H1 (cell line): ENCODE measurements around the gene SCAPER. TPM values are rescaled to one million over a fixed set of nuclear protein-coding genes. Genes with fewer than 3 reads are reported as not detected.

Experiments
- CTCF ChIA-PET: fragments of 300-600 bp; sonication (Branson Sonifier 250); formaldehyde crosslinking; loops from one replicate; lab custom pipeline; 2021; ENCODE audit not compliant: partially characterized antibody; lab: Charles Lee
- POLR2A ChIA-PET: fragments of 300-600 bp; sonication (Branson Sonifier 250); formaldehyde crosslinking; loops from one replicate; lab custom pipeline; 2021; ENCODE audit warnings: inconsistent platforms; ENCODE audit not compliant: partially characterized antibody; lab: Charles Lee
- DNase-seq, 2 experiments: peaks; one replicate each; pipeline versions ENCODE4 v3.0.0 to v3.0.0-alpha.2; 2010 to 2022; ENCODE audit warnings: low spot score in 2 of 2, low read depth in 1 of 2, mixed read lengths in 1 of 2
- FAIRE-seq: peaks from 2 replicates; lab custom pipeline; 2011; peaks lifted over from hg19 to GRCh38; lab: Jason Lieb, UNC
- H2AFZ ChIP-seq: 2 replicates; pipeline ENCODE4 v1.8.1; 2012; ENCODE audit warnings: low read length, inconsistent platforms
- H2AK5ac ChIP-seq: 2 replicates; pipeline ENCODE4 v1.6.1; 2013; ENCODE audit warnings: low read depth, low read length
- H2BK120ac ChIP-seq: replicated peaks from 2 replicates; pipeline ENCODE3; 2013; ENCODE audit warnings: low read depth, low read length, inconsistent platforms
- H2BK12ac ChIP-seq: 2 replicates; pipeline ENCODE4 v1.6.1; 2013; ENCODE audit warnings: low read depth, low read length
- H2BK15ac ChIP-seq: 2 replicates; pipeline ENCODE4 v1.6.1; 2013; ENCODE audit warnings: low read length
- H2BK20ac ChIP-seq: 2 replicates; pipeline ENCODE4 v1.6.1; 2013; ENCODE audit warnings: low read length
- H2BK5ac ChIP-seq: 2 replicates; pipeline ENCODE4 v1.6.1; 2013; ENCODE audit warnings: low read depth, low read length
- H3K14ac ChIP-seq: 2 replicates; pipeline ENCODE4 v1.6.1; 2013; ENCODE audit warnings: inconsistent platforms; ENCODE audit not compliant: insufficient read length
- H3K18ac ChIP-seq: 2 replicates; pipeline ENCODE4 v1.6.1; 2013; ENCODE audit warnings: low read length; ENCODE audit errors: extremely low read depth
- H3K23ac ChIP-seq: 2 replicates; pipeline ENCODE4 v1.6.1; 2013; ENCODE audit warnings: inconsistent platforms; ENCODE audit not compliant: insufficient read length
- H3K23me2 ChIP-seq: 2 replicates; pipeline ENCODE4 v1.6.1; 2013; ENCODE audit warnings: low read depth, low read length
- H3K27ac ChIP-seq: 2 replicates; pipeline ENCODE4 v1.6.1; 2011; ENCODE audit warnings: low read depth, low read length, inconsistent platforms
- H3K27me3 ChIP-seq, 4 experiments: replicated peaks in 1 of 4; 1 replicate in 1 of 4; 2 replicates in 3 of 4; pipeline versions ENCODE4 v1.6.1 to v1.8.1; 2011 to 2013; ENCODE audit warnings: low read length in 3 of 4, mild to moderate bottlenecking in 3 of 4, inconsistent platforms in 2 of 4, mixed read lengths in 2 of 4, moderate library complexity in 1 of 4; ENCODE audit not compliant: control insufficient read depth in 3 of 4, insufficient read depth in 3 of 4; ENCODE audit errors: extremely low read depth in 1 of 4
- H3K36me3 ChIP-seq, 4 experiments: 2 replicates each; pipeline versions ENCODE4 v1.6.1 to v1.8.1; 2011 to 2013; ENCODE audit warnings: mild to moderate bottlenecking in 4 of 4, low read length in 3 of 4, moderate library complexity in 2 of 4, control low read depth in 1 of 4, inconsistent platforms in 1 of 4; ENCODE audit not compliant: insufficient read depth in 4 of 4, control insufficient read depth in 2 of 4
- H3K4ac ChIP-seq: replicated peaks from 2 replicates; pipeline ENCODE3; 2013; ENCODE audit warnings: low read length, low read depth, mixed read lengths, inconsistent platforms; ENCODE audit not compliant: insufficient read length
- H3K4me1 ChIP-seq, 4 experiments: replicated peaks in 1 of 4; 1 replicate in 1 of 4; 2 replicates in 3 of 4; pipeline versions ENCODE4 v1.6.1 to v1.8.1; 2011 to 2013; ENCODE audit warnings: low read length in 3 of 4, inconsistent platforms in 2 of 4, mixed read lengths in 1 of 4; ENCODE audit not compliant: insufficient read depth in 4 of 4, control insufficient read depth in 3 of 4
- H3K4me2 ChIP-seq, 2 experiments: 2 replicates each; pipeline versions ENCODE4 v1.6.1 to v1.8.1; 2011 to 2013; ENCODE audit warnings: low read depth in 2 of 2, low read length in 2 of 2, control low read depth in 1 of 2, inconsistent platforms in 1 of 2, mild to moderate bottlenecking in 1 of 2; ENCODE audit not compliant: insufficient read depth in 1 of 2
- H3K4me3 ChIP-seq, 4 experiments: fragments of 200-600, 300-600 bp in 1 of 4; sonication (generic), shearing (Covaris generic), sonication (Bioruptor Twin) in 1 of 4; 2 replicates each; pipeline versions ENCODE4 v1.5.1 to v1.8.1; 2011 to 2016; ENCODE audit warnings: low read length in 4 of 4, low read depth in 3 of 4, control low read depth in 2 of 4, inconsistent platforms in 2 of 4, mild to moderate bottlenecking in 2 of 4, mixed read lengths in 1 of 4, moderate library complexity in 1 of 4; ENCODE audit not compliant: insufficient read depth in 2 of 4; ENCODE audit errors: extremely low read depth in 1 of 4
- H3K56ac ChIP-seq: replicated peaks from 2 replicates; pipeline ENCODE3; 2013; ENCODE audit warnings: low read depth, mild to moderate bottlenecking, mixed read lengths, low read length, inconsistent platforms; ENCODE audit not compliant: insufficient read length
- H3K79me1 ChIP-seq: 2 replicates; pipeline ENCODE4 v1.6.1; 2013; ENCODE audit warnings: low read depth, low read length, control low read depth
- H3K79me2 ChIP-seq, 2 experiments: 2 replicates each; pipeline versions ENCODE4 v1.6.1 to v1.8.1; 2012 to 2013; ENCODE audit warnings: low read length in 2 of 2, mild to moderate bottlenecking in 2 of 2, inconsistent platforms in 1 of 2; ENCODE audit not compliant: insufficient read depth in 2 of 2, control insufficient read depth in 1 of 2
- H3K9ac ChIP-seq, 4 experiments: replicated peaks in 1 of 4; 1 replicate in 1 of 4; 2 replicates in 3 of 4; pipeline versions ENCODE4 v1.6.1 to v1.8.1; 2011 to 2013; ENCODE audit warnings: low read depth in 3 of 4, low read length in 3 of 4, control low read depth in 2 of 4, mild to moderate bottlenecking in 2 of 4, moderate library complexity in 2 of 4, inconsistent platforms in 1 of 4; ENCODE audit errors: extremely low read depth in 1 of 4
- H3K9me3 ChIP-seq, 2 experiments: 2 replicates each; pipeline versions ENCODE4 v1.6.1 to v1.8.1; 2012 to 2013; ENCODE audit warnings: mild to moderate bottlenecking in 2 of 2, moderate library complexity in 2 of 2, control low read depth in 1 of 2, inconsistent platforms in 1 of 2, low read depth in 1 of 2, low read length in 1 of 2, mixed read lengths in 1 of 2; ENCODE audit not compliant: insufficient read depth in 2 of 2
- H4K20me1 ChIP-seq, 2 experiments: replicated peaks in 1 of 2; 2 replicates each; pipeline versions ENCODE3 to v1.8.1; 2011 to 2013; ENCODE audit warnings: inconsistent platforms in 2 of 2, low read length in 2 of 2, mild to moderate bottlenecking in 1 of 2; ENCODE audit not compliant: insufficient read depth in 2 of 2, control insufficient read depth in 1 of 2
- H4K5ac ChIP-seq: 2 replicates; pipeline ENCODE4 v1.6.1; 2013; ENCODE audit warnings: low read length, low read depth, mixed read lengths, inconsistent platforms; ENCODE audit not compliant: insufficient read length
- H4K8ac ChIP-seq: 2 replicates; pipeline ENCODE4 v1.8.0; 2013; ENCODE audit warnings: mild to moderate bottlenecking, moderate library complexity, low read length, inconsistent platforms; ENCODE audit not compliant: insufficient read depth; ENCODE audit errors: extremely low read depth
- H4K91ac ChIP-seq: replicated peaks from 2 replicates; pipeline ENCODE3; 2013; ENCODE audit warnings: low read length, mixed read lengths, inconsistent platforms; ENCODE audit not compliant: insufficient read length
- EZH2 ChIP-seq: fragments of 200-600 bp; sonication (generic); IDR thresholded peaks from 2 replicates; pipeline ENCODE4 v1.7.1; 2012; ENCODE audit warnings: low read depth, mild to moderate bottlenecking, moderate library complexity, low read length, inconsistent platforms; ENCODE audit not compliant: severe bottlenecking
- SP2 ChIP-seq: IDR thresholded peaks from 2 replicates; pipeline ENCODE4 v1.6.1; 2012; ENCODE audit warnings: mild to moderate bottlenecking, low read length, inconsistent platforms
- YY1 ChIP-seq: IDR thresholded peaks from 2 replicates; pipeline ENCODE4 v1.6.1; 2011; ENCODE audit warnings: low read depth, mild to moderate bottlenecking, low read length
- WGBS, 2 experiments: shearing (Covaris generic) in 1 of 2; methylation state at CpG; one replicate each; pipeline versions ENCODE4 v1.1.6 to v1.1.7; 2013 to 2015; ENCODE audit warnings: low lambda C conversion rate in 2 of 2, mixed read lengths in 2 of 2, inconsistent platforms in 1 of 2, low coverage in 1 of 2, missing lambda C conversion rate in 1 of 2; ENCODE audit not compliant: insufficient replicate concordance in 2 of 2, insufficient coverage in 1 of 2, insufficient read length in 1 of 2; ENCODE audit errors: extremely low coverage in 1 of 2, missing lambda C conversion rate in 1 of 2; 5-methylcytosine and 5-hydroxymethylcytosine counted together
- polyA plus RNA-seq, 7 experiments: library from polyadenylated mRNA; depleted of rRNA in 3 of 7; stranded (reverse) in 5 of 7; unstranded in 2 of 7; fragments of >200 nt in 5 of 7; fragments of 200-250 nt in 2 of 7; gene quantifications; 1 replicate in 5 of 7; 2 replicates in 1 of 7; 4 replicates in 1 of 7; pipeline versions ENCODE4 v1.2.1 to v1.2.3, GENCODE V29; 2011 to 2013; ENCODE audit warnings: missing spikeins in 2 of 7, mixed read lengths in 2 of 7
- total RNA-seq: library from RNA; stranded (reverse); fragmentation: NEBNext Ultra II Directional; extraction: Animal tissue kit (Norgen Biotek cat#: 25700); gene quantifications from 2 replicates; pipeline ENCODE4 v1.2.1, GENCODE V29; 2021
- TF ChIP-seq, protein P1 (sequence below), 3 experiments: IDR thresholded peaks; 1 replicate in 2 of 3; 2 replicates in 1 of 3; pipeline versions ENCODE4 v1.5.1 to v1.6.1; 2011; ENCODE audit warnings: low read length in 3 of 3, mild to moderate bottlenecking in 3 of 3, inconsistent platforms in 2 of 3, low read depth in 1 of 3, moderate library complexity in 1 of 3; ENCODE audit not compliant: insufficient read depth in 1 of 3; ENCODE audit errors: control extremely low read depth in 1 of 3

Gene SCAPER
- total and polyA plus RNA-seq, 2 of the 8 experiments (the other 6 are each of a cell fraction or from before 2014, with no cell fraction given) = 1.6 to 6.8 TPM

DNA sequence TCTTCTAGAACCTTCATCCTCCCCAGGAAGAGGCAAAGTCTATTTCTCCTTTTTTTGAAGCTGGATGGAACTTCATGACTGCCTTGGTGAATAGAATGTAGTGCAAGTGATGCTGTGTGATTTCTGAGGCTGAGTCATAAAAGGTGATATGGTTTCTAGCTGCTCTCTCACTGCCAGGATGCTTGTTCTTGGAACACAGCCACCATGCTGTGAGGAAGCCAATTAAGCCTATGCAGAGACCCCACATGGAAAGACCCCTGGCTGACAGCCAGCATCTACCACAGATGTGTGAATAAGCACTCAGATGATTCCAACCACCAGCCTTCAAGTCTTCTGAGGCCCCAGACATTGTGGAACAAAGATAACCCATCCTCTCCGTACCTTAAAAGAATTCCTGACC lies 511.5 kb downstream of the SCAPER start:
- CTCF ChIA-PET = no interaction called here
- no peak overlapping the region for H2BK5ac ChIP-seq
- no peak overlapping the region for H2BK15ac ChIP-seq
- TF ChIP-seq, protein P1, sequence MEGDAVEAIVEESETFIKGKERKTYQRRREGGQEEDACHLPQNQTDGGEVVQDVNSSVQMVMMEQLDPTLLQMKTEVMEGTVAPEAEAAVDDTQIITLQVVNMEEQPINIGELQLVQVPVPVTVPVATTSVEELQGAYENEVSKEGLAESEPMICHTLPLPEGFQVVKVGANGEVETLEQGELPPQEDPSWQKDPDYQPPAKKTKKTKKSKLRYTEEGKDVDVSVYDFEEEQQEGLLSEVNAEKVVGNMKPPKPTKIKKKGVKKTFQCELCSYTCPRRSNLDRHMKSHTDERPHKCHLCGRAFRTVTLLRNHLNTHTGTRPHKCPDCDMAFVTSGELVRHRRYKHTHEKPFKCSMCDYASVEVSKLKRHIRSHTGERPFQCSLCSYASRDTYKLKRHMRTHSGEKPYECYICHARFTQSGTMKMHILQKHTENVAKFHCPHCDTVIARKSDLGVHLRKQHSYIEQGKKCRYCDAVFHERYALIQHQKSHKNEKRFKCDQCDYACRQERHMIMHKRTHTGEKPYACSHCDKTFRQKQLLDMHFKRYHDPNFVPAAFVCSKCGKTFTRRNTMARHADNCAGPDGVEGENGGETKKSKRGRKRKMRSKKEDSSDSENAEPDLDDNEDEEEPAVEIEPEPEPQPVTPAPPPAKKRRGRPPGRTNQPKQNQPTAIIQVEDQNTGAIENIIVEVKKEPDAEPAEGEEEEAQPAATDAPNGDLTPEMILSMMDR (IDR thresholded peaks at IDR 0.05; ENCODE audit: control extremely low read depth in 1 of 3, insufficient read depth in 1 of 3, low read depth in 1 of 3, low read length in 3 of 3) = no peak
- TF ChIP-seq YY1 (no peak), EZH2 (no peak), SP2 (no peak)
- H4K5ac ChIP-seq = no peak overlapping the region
- WGBS, 2 experiments = 94% methylated on average over 1 of the region's 1 CpG; no CpG with 5 or more reads in 1 of the 2 experiments
- DNase-seq = no peak
- H3K36me3 ChIP-seq = no peaks in the 10 kb centered on the region
- no peaks in the 10 kb centered on the region for H3K79me1 ChIP-seq
- H3K18ac ChIP-seq = no peak overlapping the region
- no peak overlapping the region for H3K4me3 ChIP-seq
- H4K8ac ChIP-seq = no peak overlapping the region
- H4K20me1 ChIP-seq = no peaks in the 10 kb centered on the region
- H3K9ac ChIP-seq = no peak overlapping the region
- no peak overlapping the region for H2BK20ac ChIP-seq
- H3K56ac ChIP-seq = no peak overlapping the region
- H2AFZ ChIP-seq = no peak overlapping the region
- H2AK5ac ChIP-seq = no peak overlapping the region
- H3K23ac ChIP-seq = no peak overlapping the region
- H3K27ac ChIP-seq = no peak overlapping the region
- H3K14ac ChIP-seq = no peak overlapping the region
- H3K4me1 ChIP-seq = no peaks in the 10 kb centered on the region
- H4K91ac ChIP-seq = no peak overlapping the region
- no peak overlapping the region for H3K4me2 ChIP-seq
- POLR2A ChIA-PET = no interaction called here
- H3K23me2 ChIP-seq = no peaks in the 10 kb centered on the region
- no peak overlapping the region for H2BK120ac ChIP-seq
- no peaks in the 10 kb centered on the region for H3K79me2 ChIP-seq
- H3K4ac ChIP-seq = no peak overlapping the region
- no peaks in the 10 kb centered on the region for H3K9me3 ChIP-seq
- no peaks in the 10 kb centered on the region for H3K27me3 ChIP-seq
- H2BK12ac ChIP-seq = no peak overlapping the region
- no peak for FAIRE-seq
